Activated naive CD8-positive, alpha-beta T cell treated with anti-CD3 and anti-CD28 coated beads, Interleukin-2, amount 50 U/mL, for 24 hours (primary cell): ENCODE data around the gene RCC2.
"Not testable (repeated sequence)": the region's sequence is repeated elsewhere in the genome, so short reads cannot be mapped to it uniquely, and the experiment has no call there.

Experiments used
- ATAC-seq: fragments of 150-1000 bp; cut with Tn5 transposase; one replicate; pipeline ENCODE4 v1.10.0; 2021
- DNase-seq: peaks from one replicate; pipeline ENCODE4 v3.0.0; 2021
- H3K27ac Mint-ChIP-seq: one replicate; pipeline ENCODE4 v1.8.0; 2021; ENCODE audit warnings: mild to moderate bottlenecking, mixed read lengths
- H3K27me3 Mint-ChIP-seq: one replicate; pipeline ENCODE4 v1.8.0; 2021; ENCODE audit warnings: mixed read lengths
- H3K36me3 Mint-ChIP-seq: one replicate; pipeline ENCODE4 v1.8.0; 2021; ENCODE audit warnings: low read depth, mixed read lengths
- H3K4me1 Mint-ChIP-seq: one replicate; pipeline ENCODE4 v1.8.0; 2021; ENCODE audit warnings: mixed read lengths
- H3K4me3 Mint-ChIP-seq: one replicate; pipeline ENCODE4 v1.8.0; 2021; ENCODE audit warnings: mild to moderate bottlenecking, moderate library complexity, mixed read lengths
- H3K9me3 Mint-ChIP-seq: one replicate; pipeline ENCODE4 v1.8.0; 2021; ENCODE audit warnings: mixed read lengths

Gene RCC2

GRCh38 chr1:17416389-17416788 is 23.1 kb downstream of the RCC2 start:
- DNase-seq (no peak), ATAC-seq (no peak)
- no peak overlapping the region for H3K4me3 Mint-ChIP-seq
- peaks cover 77% of the 10 kb centered on the region for H3K36me3 Mint-ChIP-seq
- no peaks in the 10 kb centered on the region for H3K27me3 Mint-ChIP-seq
- peaks cover 3% of the 10 kb centered on the region for H3K4me1 Mint-ChIP-seq
- H3K27ac Mint-ChIP-seq = no peak overlapping the region
- H3K9me3 Mint-ChIP-seq = no peaks in the 10 kb centered on the region

GRCh38 chr1:17414022-17414421 is 25.5 kb downstream of the RCC2 start:
- no peak for ATAC-seq
- Mint-ChIP-seq H3K9me3 (no peaks in the 10 kb centered on the region), H3K27me3 (no peaks in the 10 kb centered on the region), H3K27ac (no peak overlapping the region), H3K4me1 (no peaks in the 10 kb centered on the region), H3K36me3 (peaks cover 80% of the 10 kb centered on the region), H3K4me3 (no peak overlapping the region)
- DNase-seq = no peak

- Mint-ChIP-seq H3K4me3 (no peak overlapping the region), H3K9me3 (no peaks in the 10 kb centered on the region), H3K4me1 (no peaks in the 10 kb centered on the region), H3K27ac (no peak overlapping the region), H3K36me3 (peaks cover 75% of the 10 kb centered on the region), H3K27me3 (no peaks in the 10 kb centered on the region)
- no peak for DNase-seq
- ATAC-seq = no peak
Observed at GRCh38 chr1:17412093-17412870, 27.2 kb downstream of the RCC2 start.

- no peaks in the 10 kb centered on the region for H3K4me1 Mint-ChIP-seq
- peaks cover 58% of the 10 kb centered on the region for H3K36me3 Mint-ChIP-seq
- DNase-seq = no peak
- no peak for ATAC-seq
- no peak overlapping the region for H3K4me3 Mint-ChIP-seq
- no peaks in the 10 kb centered on the region for H3K9me3 Mint-ChIP-seq
- no peak overlapping the region for H3K27ac Mint-ChIP-seq
- H3K27me3 Mint-ChIP-seq = no peaks in the 10 kb centered on the region
Observed at GRCh38 chr1:17409391-17409811, 30.1 kb downstream of the RCC2 start.

GRCh38 chr1:17407786-17408514 is 31.5 kb downstream of the RCC2 start:
- not testable (repeated sequence) for H3K4me3 Mint-ChIP-seq, DNase-seq, H3K27me3 Mint-ChIP-seq, ATAC-seq, H3K4me1 Mint-ChIP-seq, H3K9me3 Mint-ChIP-seq, H3K27ac Mint-ChIP-seq
- peaks cover 51% of the 10 kb centered on the region for H3K36me3 Mint-ChIP-seq

- not testable (repeated sequence) for H3K9me3 Mint-ChIP-seq, DNase-seq, H3K4me1 Mint-ChIP-seq, H3K4me3 Mint-ChIP-seq, H3K27ac Mint-ChIP-seq, H3K27me3 Mint-ChIP-seq, ATAC-seq
- H3K36me3 Mint-ChIP-seq = peaks cover 41% of the 10 kb centered on the region
Observed at GRCh38 chr1:17406760-17407475, 32.6 kb downstream of the RCC2 start.

GRCh38 chr1:17405898-17406759 is 33.3 kb downstream of the RCC2 start:
- no peak overlapping the region for H3K27ac Mint-ChIP-seq
- H3K4me3 Mint-ChIP-seq = no peak overlapping the region
- no peaks in the 10 kb centered on the region for H3K9me3 Mint-ChIP-seq
- H3K4me1 Mint-ChIP-seq = no peaks in the 10 kb centered on the region
- ATAC-seq (peak; percentile 79), DNase-seq (peak; percentile 50)
- no peaks in the 10 kb centered on the region for H3K27me3 Mint-ChIP-seq
- peaks cover 34% of the 10 kb centered on the region for H3K36me3 Mint-ChIP-seq

GRCh38 chr1:17404820-17405219 is 34.7 kb downstream of the RCC2 start:
- no peak for DNase-seq
- Mint-ChIP-seq H3K9me3 (no peaks in the 10 kb centered on the region), H3K36me3 (peaks cover 23% of the 10 kb centered on the region), H3K27ac (no peak overlapping the region), H3K4me3 (no peak overlapping the region), H3K27me3 (no peaks in the 10 kb centered on the region), H3K4me1 (no peaks in the 10 kb centered on the region)
- no peak for ATAC-seq

GRCh38 chr1:17404034-17404684 is 35.3 kb downstream of the RCC2 start:
- DNase-seq (no peak), ATAC-seq (no peak)
- H3K4me1 Mint-ChIP-seq = no peaks in the 10 kb centered on the region
- H3K4me3 Mint-ChIP-seq = no peak overlapping the region
- peaks cover 18% of the 10 kb centered on the region for H3K36me3 Mint-ChIP-seq
- no peaks in the 10 kb centered on the region for H3K9me3 Mint-ChIP-seq
- H3K27me3 Mint-ChIP-seq = no peaks in the 10 kb centered on the region
- H3K27ac Mint-ChIP-seq = no peak overlapping the region

GRCh38 chr1:17403081-17403480 is 36.4 kb downstream of the RCC2 start:
- no peaks in the 10 kb centered on the region for H3K9me3 Mint-ChIP-seq
- ATAC-seq (no peak), DNase-seq (no peak)
- H3K36me3 Mint-ChIP-seq = peaks cover 8% of the 10 kb centered on the region
- H3K27ac Mint-ChIP-seq = no peak overlapping the region
- no peak overlapping the region for H3K4me3 Mint-ChIP-seq
- H3K4me1 Mint-ChIP-seq = no peaks in the 10 kb centered on the region
- H3K27me3 Mint-ChIP-seq = no peaks in the 10 kb centered on the region

GRCh38 chr1:17401841-17402240 is 37.6 kb downstream of the RCC2 start:
- H3K27ac Mint-ChIP-seq = no peak overlapping the region
- DNase-seq (no peak), ATAC-seq (no peak)
- H3K36me3 Mint-ChIP-seq = peaks cover 2% of the 10 kb centered on the region
- H3K4me3 Mint-ChIP-seq = no peak overlapping the region
- no peaks in the 10 kb centered on the region for H3K9me3 Mint-ChIP-seq
- H3K4me1 Mint-ChIP-seq = no peaks in the 10 kb centered on the region
- H3K27me3 Mint-ChIP-seq = no peaks in the 10 kb centered on the region

GRCh38 chr1:17400725-17401341 is 38.6 kb downstream of the RCC2 start:
- Mint-ChIP-seq H3K4me3 (no peak overlapping the region), H3K4me1 (no peaks in the 10 kb centered on the region), H3K36me3 (no peaks in the 10 kb centered on the region), H3K27ac (peak overlapping the region; percentile 50), H3K27me3 (no peaks in the 10 kb centered on the region), H3K9me3 (no peaks in the 10 kb centered on the region)
- no peak for DNase-seq
- ATAC-seq = no peak

- Mint-ChIP-seq H3K27me3 (no peaks in the 10 kb centered on the region), H3K9me3 (no peaks in the 10 kb centered on the region), H3K27ac (no peak overlapping the region), H3K36me3 (no peaks in the 10 kb centered on the region), H3K4me3 (no peak overlapping the region), H3K4me1 (no peaks in the 10 kb centered on the region)
- ATAC-seq (no peak), DNase-seq (no peak)
Observed at GRCh38 chr1:17397910-17398695, 41.4 kb downstream of the RCC2 start.
